B cell (primary cell): Measurements from ENCODE around the gene TBXT. TPM values are rescaled to one million over a fixed set of nuclear protein-coding genes. Genes with fewer than 3 reads are reported as not detected.

Experiments used
- ATAC-seq: fragments of 200-7000 bp; cut with Tn5 transposase; one replicate; pipeline ENCODE4 v1.10.0; 2021; ENCODE audit warnings: low read depth, mild to moderate bottlenecking, moderate number of reproducible peaks, moderate library complexity
- CTCF ChIA-PET: fragments of 350-600 bp; sonication (Branson Sonifier 250); formaldehyde crosslinking; loops from one replicate; lab custom pipeline; 2021; ENCODE audit warnings: antibody characterized with exemption, inconsistent platforms; lab: Charles Lee
- POLR2A ChIA-PET: fragments of 350-600 bp; sonication (Branson Sonifier 250); formaldehyde crosslinking; loops from one replicate; lab custom pipeline; 2021; ENCODE audit warnings: antibody characterized with exemption; lab: Charles Lee
- DNase-seq: peaks from one replicate; pipeline ENCODE4 v3.0.0; 2013
- H2AFZ ChIP-seq: 2 replicates; pipeline ENCODE4 v1.6.1; 2012; ENCODE audit warnings: mild to moderate bottlenecking, low read depth, low read length; ENCODE audit not compliant: insufficient read depth, poor library complexity, severe bottlenecking
- H3K27ac ChIP-seq, 2 donors: 1 replicate in 1 of 2; 2 replicates in 1 of 2; pipeline ENCODE4 v1.5.1; 2012 to 2013; ENCODE audit warnings: low read length in 2 of 2, mild to moderate bottlenecking in 2 of 2, moderate library complexity in 1 of 2
- H3K27me3 ChIP-seq, 4 experiments: fragments of 200-600 bp in 1 of 4; sonication (generic) in 1 of 4; replicated peaks in 1 of 4; 1 replicate in 2 of 4; 2 replicates in 2 of 4; pipeline versions ENCODE4 v1.6.1 to v1.7.0; 2013 to 2016; ENCODE audit warnings: low read length in 3 of 4, mild to moderate bottlenecking in 2 of 4, mixed read lengths in 1 of 4, moderate library complexity in 1 of 4; ENCODE audit not compliant: insufficient read depth in 4 of 4, control insufficient read depth in 3 of 4; ENCODE audit errors: control extremely low read depth in 1 of 4
- H3K36me3 ChIP-seq, 2 experiments: replicated peaks in 1 of 2; 1 replicate in 1 of 2; 2 replicates in 1 of 2; pipeline versions ENCODE4 v1.6.1 to v1.7.1; 2013; ENCODE audit warnings: low read length in 1 of 2; ENCODE audit not compliant: insufficient read depth in 2 of 2, control insufficient read depth in 1 of 2; ENCODE audit errors: control extremely low read depth in 1 of 2, extremely low read depth in 1 of 2
- H3K4me1 ChIP-seq, 2 donors: fragments of 200-600 bp in 1 of 2; sonication (generic) in 1 of 2; 1 replicate in 1 of 2; 2 replicates in 1 of 2; pipeline versions ENCODE4 v1.5.1 to v1.6.1; 2013 to 2017; ENCODE audit warnings: low read length in 2 of 2; ENCODE audit not compliant: control insufficient read depth in 2 of 2, insufficient read depth in 2 of 2
- H3K4me2 ChIP-seq: replicated peaks from 2 replicates; pipeline ENCODE3; 2012; ENCODE audit warnings: mild to moderate bottlenecking, low read depth, low read length; ENCODE audit not compliant: poor library complexity, severe bottlenecking
- H3K4me3 ChIP-seq, 5 experiments: fragments of 200-600 bp in 1 of 5; sonication (generic) in 1 of 5; 1 replicate in 3 of 5; 2 replicates in 2 of 5; pipeline versions ENCODE4 v1.5.1 to v1.7.0; 2011 to 2016; ENCODE audit warnings: low read length in 4 of 5, mild to moderate bottlenecking in 4 of 5, low read depth in 2 of 5, control low read depth in 1 of 5, moderate library complexity in 1 of 5; ENCODE audit not compliant: insufficient read depth in 1 of 5; ENCODE audit errors: control extremely low read depth in 1 of 5, extremely low read depth in 1 of 5
- H3K79me2 ChIP-seq: fragments of 200-600 bp; sonication (generic); one replicate; pipeline ENCODE4 v1.6.0; 2016; ENCODE audit warnings: low read length; ENCODE audit not compliant: control insufficient read depth, insufficient read depth
- H3K9ac ChIP-seq: fragments of 200-600 bp; sonication (generic); 2 replicates; pipeline ENCODE4 v1.6.1; 2017; ENCODE audit warnings: mild to moderate bottlenecking, low read length, moderate library complexity
- H3K9me3 ChIP-seq, 3 donors: one replicate each; pipeline versions ENCODE4 v1.6.1 to v1.7.1; 2013; ENCODE audit warnings: low read length in 2 of 3; ENCODE audit not compliant: control insufficient read depth in 2 of 3, insufficient read depth in 1 of 3; ENCODE audit errors: control extremely low read depth in 1 of 3
- H4K20me1 ChIP-seq: 2 replicates; pipeline ENCODE4 v1.6.0; 2012; ENCODE audit warnings: mild to moderate bottlenecking, low read length; ENCODE audit not compliant: insufficient read depth, control insufficient read depth, poor library complexity, severe bottlenecking
- H3K27ac Mint-ChIP-seq: one replicate; pipeline ENCODE4 v1.8.0; 2021; ENCODE audit warnings: mixed read lengths
- H3K27me3 Mint-ChIP-seq: one replicate; pipeline ENCODE4 v1.8.0; 2021; ENCODE audit warnings: mixed read lengths
- H3K4me1 Mint-ChIP-seq: one replicate; pipeline ENCODE4 v1.8.0; 2021; ENCODE audit warnings: mixed read lengths
- H3K4me3 Mint-ChIP-seq: one replicate; pipeline ENCODE4 v1.8.0; 2021; ENCODE audit warnings: mixed read lengths
- H3K9me3 Mint-ChIP-seq: one replicate; pipeline ENCODE4 v1.8.0; 2022; ENCODE audit warnings: mixed read lengths; ENCODE audit not compliant: insufficient read depth
- CTCF ChIP-seq: fragments of 200-600 bp; IDR thresholded peaks from one replicate; pipeline ENCODE4 v1.8.0; 2022; ENCODE audit warnings: antibody characterized with exemption, mild to moderate bottlenecking
- EZH2 ChIP-seq: IDR thresholded peaks from 2 replicates; pipeline ENCODE4 v1.6.1; 2012; ENCODE audit warnings: borderline replicate concordance, low read depth, mild to moderate bottlenecking, moderate library complexity, low read length; ENCODE audit not compliant: insufficient read depth, poor library complexity, severe bottlenecking
- WGBS: methylation state at CpG from one replicate; pipeline ENCODE4 v1.1.5; 2013; ENCODE audit warnings: missing lambda C conversion rate; ENCODE audit not compliant: insufficient coverage; 5-methylcytosine and 5-hydroxymethylcytosine counted together
- intact Hi-C: fragments of 100-400 bp; cut with micrococcal nuclease; formaldehyde crosslinking; loops from one replicate; pipeline ENCODE4 v1.10.0; 2022
- polyA plus RNA-seq: library from polyadenylated mRNA; depleted of rRNA; stranded (reverse); fragments of >200 nt; gene quantifications from 2 replicates; pipeline ENCODE4 v1.2.3, GENCODE V29; 2012
- total RNA-seq, 2 donors: library from RNA; stranded (reverse); fragments of 120-200 nt in 1 of 2; gene quantifications; 1 replicate in 1 of 2; 2 replicates in 1 of 2; pipeline versions ENCODE4 v1.2.3 to v1.2.4, GENCODE V29; 2013 to 2022

The TBXT gene
- total and polyA plus RNA-seq, 2 donors (not counting 1 experiment from before 2014, with no cell fraction given) = 0.63 TPM; not detected in 1

GRCh38 chr6:166168616-166169548 is 1.2 kb upstream of the TBXT start:
- Histone ChIP-seq H3K79me2 (no peaks in the 10 kb centered on the region), H3K9ac (peak overlapping the region; percentile 64), H3K27me3 (peaks cover 0 to 85% (median 55%) of the 10 kb centered on the region in 4 experiments), H2AFZ (peak overlapping the region; percentile 52), H4K20me1 (no peaks in the 10 kb centered on the region), H3K36me3 (no peaks in the 10 kb centered on the region), H3K9me3 (peaks cover 0 to 32% (median 0%) of the 10 kb centered on the region in 3 donors), H3K4me2 (peak overlapping the region; percentile 84), H3K4me1 (peaks cover 43 to 54% of the 10 kb centered on the region in 2 donors), H3K4me3 (peak overlapping the region in 4 of 5 experiments; percentile 28 to 55 (median 42)), H3K27ac (no peak overlapping the region)
- WGBS = 8% methylated on average over 58 of the region's 65 CpGs
- ATAC-seq = no peak
- intact Hi-C loops = no loop called here
- CTCF ChIA-PET = no interaction called here
- peak overlapping the region; percentile 91 for H3K4me3 Mint-ChIP-seq
- peaks cover 14% of the 10 kb centered on the region for H3K4me1 Mint-ChIP-seq
- POLR2A ChIA-PET = no interaction called here
- TF ChIP-seq CTCF (no peak), EZH2 (no peak)
- peak; percentile 28 for DNase-seq
- no peaks in the 10 kb centered on the region for H3K9me3 Mint-ChIP-seq
- peaks cover 48% of the 10 kb centered on the region for H3K27me3 Mint-ChIP-seq
- no peak overlapping the region for H3K27ac Mint-ChIP-seq

GRCh38 chr6:166167258-166167731 is 356 bp downstream of the TBXT start:
- Histone ChIP-seq H3K27ac (no peak overlapping the region), H3K4me2 (peak overlapping the region; percentile 84), H3K4me3 (peak overlapping the region in 2 of 5 experiments; percentile 21 to 55), H2AFZ (no peak overlapping the region), H3K9me3 (peaks cover 0 to 31% (median 0%) of the 10 kb centered on the region in 3 donors), H3K9ac (no peak overlapping the region), H4K20me1 (no peaks in the 10 kb centered on the region), H3K79me2 (no peaks in the 10 kb centered on the region), H3K36me3 (no peaks in the 10 kb centered on the region), H3K4me1 (peaks cover 36 to 54% of the 10 kb centered on the region in 2 donors), H3K27me3 (peaks cover 0 to 82% (median 61%) of the 10 kb centered on the region in 4 experiments)
- no peak for ATAC-seq
- 4% methylated on average over 44 of the region's 44 CpGs for WGBS
- Mint-ChIP-seq H3K27ac (no peak overlapping the region), H3K4me1 (peaks cover 16% of the 10 kb centered on the region), H3K9me3 (no peaks in the 10 kb centered on the region), H3K4me3 (peak overlapping the region; percentile 73), H3K27me3 (peaks cover 60% of the 10 kb centered on the region)
- CTCF ChIA-PET = no interaction called here
- TF ChIP-seq EZH2 (no peak), CTCF (no peak)
- peak; percentile 25 for DNase-seq
- POLR2A ChIA-PET = no interaction called here
- intact Hi-C loops = no loop called here
